ENCODE data around the gene HSPA12B. TPM values are rescaled to one million over a fixed set of nuclear protein-coding genes. Genes with fewer than 3 reads are reported as not detected.
A peak's percentile ranks its signal among the peaks of the same experiment; 100 is the strongest.

HSPA12B gene
- total RNA-seq, 1 donor from 2014 or later = not detected

DNA sequence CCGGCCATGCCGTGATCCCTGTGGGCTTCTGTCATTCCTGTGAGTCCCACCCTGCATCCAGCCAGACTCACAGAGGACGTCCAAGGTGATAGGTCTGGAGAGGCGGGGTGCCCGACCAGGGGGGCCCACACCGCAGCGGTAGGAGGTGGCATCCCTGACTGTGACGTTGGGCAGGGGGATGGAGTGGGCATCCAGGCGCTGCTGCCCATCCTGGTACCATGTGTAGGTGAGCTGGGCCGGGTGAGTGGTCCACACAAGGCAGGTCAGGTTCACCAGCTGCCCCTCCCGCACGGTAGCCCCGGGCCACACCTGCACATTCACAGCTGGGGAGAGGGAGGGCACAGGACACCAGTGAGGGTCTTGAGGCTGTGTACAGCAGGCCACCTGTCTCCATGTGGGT, 39.1 kb upstream of the HSPA12B start:
- no peaks in the 10 kb centered on the region for H3K27me3 Mint-ChIP-seq (ENCODE audit: unreplicated experiment)

DNA sequence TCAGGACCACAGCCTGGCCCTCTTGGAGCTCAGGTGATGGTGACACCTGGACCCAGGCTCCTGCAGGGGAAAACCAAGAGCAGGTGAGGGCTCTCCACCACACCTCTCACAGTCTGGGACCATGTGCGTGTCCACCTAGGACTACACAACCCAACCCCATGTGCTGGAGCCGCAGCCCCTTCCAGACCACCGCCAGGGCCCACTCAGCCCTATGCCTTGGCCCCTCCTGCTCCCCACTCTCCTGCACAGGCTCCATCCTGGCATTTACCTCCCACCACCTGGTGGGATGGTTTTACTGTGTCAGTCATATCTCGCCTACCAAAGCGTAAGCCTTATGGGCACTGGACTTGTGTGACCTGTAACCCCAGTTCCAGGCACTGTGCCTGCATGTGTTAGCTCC, 37.6 kb upstream of the HSPA12B start:
- Mint-ChIP-seq H3K36me3 (ENCODE audit: unreplicated experiment) (no peaks in the 10 kb centered on the region), H3K27ac (ENCODE audit: unreplicated experiment) (no peak overlapping the region), H3K27me3 (ENCODE audit: unreplicated experiment) (no peaks in the 10 kb centered on the region), H3K4me1 (ENCODE audit: unreplicated experiment) (no peaks in the 10 kb centered on the region), H3K4me3 (ENCODE audit: unreplicated experiment) (no peak overlapping the region), H3K9me3 (ENCODE audit: unreplicated experiment) (no peaks in the 10 kb centered on the region)
- TF ChIP-seq, protein P1, sequence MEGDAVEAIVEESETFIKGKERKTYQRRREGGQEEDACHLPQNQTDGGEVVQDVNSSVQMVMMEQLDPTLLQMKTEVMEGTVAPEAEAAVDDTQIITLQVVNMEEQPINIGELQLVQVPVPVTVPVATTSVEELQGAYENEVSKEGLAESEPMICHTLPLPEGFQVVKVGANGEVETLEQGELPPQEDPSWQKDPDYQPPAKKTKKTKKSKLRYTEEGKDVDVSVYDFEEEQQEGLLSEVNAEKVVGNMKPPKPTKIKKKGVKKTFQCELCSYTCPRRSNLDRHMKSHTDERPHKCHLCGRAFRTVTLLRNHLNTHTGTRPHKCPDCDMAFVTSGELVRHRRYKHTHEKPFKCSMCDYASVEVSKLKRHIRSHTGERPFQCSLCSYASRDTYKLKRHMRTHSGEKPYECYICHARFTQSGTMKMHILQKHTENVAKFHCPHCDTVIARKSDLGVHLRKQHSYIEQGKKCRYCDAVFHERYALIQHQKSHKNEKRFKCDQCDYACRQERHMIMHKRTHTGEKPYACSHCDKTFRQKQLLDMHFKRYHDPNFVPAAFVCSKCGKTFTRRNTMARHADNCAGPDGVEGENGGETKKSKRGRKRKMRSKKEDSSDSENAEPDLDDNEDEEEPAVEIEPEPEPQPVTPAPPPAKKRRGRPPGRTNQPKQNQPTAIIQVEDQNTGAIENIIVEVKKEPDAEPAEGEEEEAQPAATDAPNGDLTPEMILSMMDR (IDR thresholded peaks at IDR 0.05) = no peak
- no peak for DNase-seq (ENCODE audit: extremely low spot score, unreplicated experiment)

More for the DNA sequence above, 39.1 kb upstream of the HSPA12B start:
- no peak for DNase-seq (ENCODE audit: extremely low spot score, unreplicated experiment)
- Mint-ChIP-seq H3K36me3 (ENCODE audit: unreplicated experiment) (no peaks in the 10 kb centered on the region), H3K4me3 (ENCODE audit: unreplicated experiment) (no peak overlapping the region), H3K27ac (ENCODE audit: unreplicated experiment) (no peak overlapping the region), H3K9me3 (ENCODE audit: unreplicated experiment) (no peaks in the 10 kb centered on the region), H3K4me1 (ENCODE audit: unreplicated experiment) (no peaks in the 10 kb centered on the region)
- TF ChIP-seq, protein P1 (IDR thresholded peaks at IDR 0.05) = no peak

DNA sequence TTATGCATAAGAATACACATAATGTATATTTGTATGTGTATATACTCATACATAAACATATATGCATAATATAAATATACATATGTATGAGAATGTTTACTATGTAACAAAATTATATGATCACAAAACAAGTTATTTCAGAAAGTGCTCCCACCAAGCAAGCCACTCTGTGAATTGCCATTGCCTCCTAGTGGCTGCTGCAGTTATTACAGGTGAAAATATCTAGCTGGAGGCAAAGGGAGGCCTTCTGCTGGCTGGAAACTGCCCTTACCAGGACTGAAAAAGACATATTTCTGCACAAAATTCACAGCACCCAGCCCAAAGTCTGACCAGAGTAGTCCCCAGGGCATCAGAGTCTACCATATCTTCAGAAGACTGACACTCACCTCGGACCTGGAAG, 36.3 kb upstream of the HSPA12B start:
- Mint-ChIP-seq H3K27ac (ENCODE audit: unreplicated experiment) (no peak overlapping the region), H3K4me1 (ENCODE audit: unreplicated experiment) (no peaks in the 10 kb centered on the region), H3K9me3 (ENCODE audit: unreplicated experiment) (no peaks in the 10 kb centered on the region), H3K4me3 (ENCODE audit: unreplicated experiment) (no peak overlapping the region), H3K36me3 (ENCODE audit: unreplicated experiment) (no peaks in the 10 kb centered on the region), H3K27me3 (ENCODE audit: unreplicated experiment) (no peaks in the 10 kb centered on the region)
- TF ChIP-seq, protein P1 (IDR thresholded peaks at IDR 0.05) = peak; percentile 43
- DNase-seq (ENCODE audit: extremely low spot score, unreplicated experiment) = no peak

DNA sequence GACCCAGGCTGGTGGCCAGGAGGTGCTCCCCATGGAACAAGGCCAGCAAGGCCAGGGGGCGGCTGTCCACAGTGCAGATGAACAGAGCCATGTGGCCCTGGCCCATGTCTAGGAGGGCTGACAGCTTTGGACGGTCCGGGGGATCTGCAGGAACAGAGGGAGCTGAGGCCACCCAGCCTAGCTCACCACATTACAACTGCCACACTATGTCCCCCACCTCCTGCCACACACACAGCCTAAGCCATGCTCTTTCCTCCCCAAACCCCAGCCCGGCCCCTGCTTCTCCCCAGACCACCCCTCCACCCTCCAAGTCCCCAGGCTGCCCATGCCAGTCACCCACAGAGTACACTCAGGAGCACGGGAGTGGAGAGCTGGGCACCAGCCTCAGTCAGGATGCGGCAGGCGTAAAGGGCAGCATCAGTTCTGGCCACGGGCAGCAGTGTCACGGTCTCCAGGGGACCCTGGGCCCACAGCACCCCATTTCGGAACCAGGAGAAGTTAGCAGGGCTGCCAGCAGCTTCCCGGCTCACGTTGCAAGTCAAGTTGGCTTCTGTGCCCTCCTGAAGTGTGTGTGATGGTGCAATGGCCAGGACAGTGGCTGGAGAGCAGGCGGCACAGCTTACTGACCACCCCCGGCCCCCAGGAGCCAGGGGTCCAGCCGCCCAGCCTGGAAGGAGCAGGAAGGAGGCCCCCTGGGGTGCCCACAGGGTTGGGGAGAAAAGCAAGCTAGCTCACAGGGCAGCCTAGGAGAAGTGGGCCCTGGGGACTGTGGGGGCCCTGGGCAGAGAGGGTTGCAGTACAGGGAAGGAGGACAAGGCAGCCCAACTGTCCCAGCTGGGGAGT, 35.5 kb upstream of the HSPA12B start:
- Mint-ChIP-seq H3K27ac (ENCODE audit: unreplicated experiment) (no peak overlapping the region), H3K4me3 (ENCODE audit: unreplicated experiment) (no peak overlapping the region), H3K27me3 (ENCODE audit: unreplicated experiment) (no peaks in the 10 kb centered on the region), H3K36me3 (ENCODE audit: unreplicated experiment) (no peaks in the 10 kb centered on the region), H3K4me1 (ENCODE audit: unreplicated experiment) (no peaks in the 10 kb centered on the region), H3K9me3 (ENCODE audit: unreplicated experiment) (no peaks in the 10 kb centered on the region)
- no peak for DNase-seq (ENCODE audit: extremely low spot score, unreplicated experiment)
- TF ChIP-seq, protein P1 (IDR thresholded peaks at IDR 0.05) = no peak

DNA sequence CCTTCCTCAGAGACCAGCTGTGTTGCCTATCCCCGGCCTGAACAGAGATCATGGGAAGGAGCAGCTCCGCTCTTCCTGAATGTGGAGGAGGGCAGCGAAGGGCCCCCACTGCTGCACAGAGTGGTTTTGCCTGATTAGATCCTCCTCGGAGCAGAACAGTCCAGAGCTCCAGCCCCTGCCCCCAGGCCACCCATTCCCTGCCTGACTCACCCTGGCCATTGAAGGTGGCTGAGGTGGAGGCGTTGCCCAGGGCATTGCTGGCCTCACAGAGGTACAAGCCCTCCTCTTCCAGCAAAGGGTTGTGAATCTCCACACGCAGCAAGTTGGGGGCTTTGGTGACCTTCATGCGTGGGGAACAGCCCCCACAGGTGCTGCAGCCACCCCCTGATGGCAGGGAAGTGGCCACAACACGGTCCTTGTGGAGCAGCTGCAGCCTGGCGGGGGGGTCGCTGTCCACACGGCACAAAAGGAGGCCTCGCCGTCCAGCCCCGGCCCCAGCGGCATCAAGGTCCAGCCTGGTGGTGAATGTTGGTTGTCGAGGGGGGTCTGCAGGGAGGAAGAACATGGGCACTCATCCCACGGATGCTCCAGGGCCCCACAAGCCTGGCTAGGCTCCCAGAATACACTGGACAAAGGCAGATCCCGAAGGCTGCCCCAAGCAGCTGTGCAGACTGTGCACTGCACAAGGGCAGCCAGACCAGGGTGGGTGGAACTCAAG, 34.7 kb upstream of the HSPA12B start:
- TF ChIP-seq, protein P1 (IDR thresholded peaks at IDR 0.05) = no peak
- H3K27me3 Mint-ChIP-seq (ENCODE audit: unreplicated experiment) = no peaks in the 10 kb centered on the region
- no peak for DNase-seq (ENCODE audit: extremely low spot score, unreplicated experiment)
- no peak overlapping the region for H3K27ac Mint-ChIP-seq (ENCODE audit: unreplicated experiment)
- H3K9me3 Mint-ChIP-seq (ENCODE audit: unreplicated experiment) = no peaks in the 10 kb centered on the region
- H3K36me3 Mint-ChIP-seq (ENCODE audit: unreplicated experiment) = no peaks in the 10 kb centered on the region
- H3K4me1 Mint-ChIP-seq (ENCODE audit: unreplicated experiment) = no peaks in the 10 kb centered on the region
- no peak overlapping the region for H3K4me3 Mint-ChIP-seq (ENCODE audit: unreplicated experiment)

Data from osteocyte (in vitro differentiated cells).